ENCODE data around the gene OSBPL2. TPM values are rescaled to one million over a fixed set of nuclear protein-coding genes. Genes with fewer than 3 reads are reported as not detected.

Gene OSBPL2
- total RNA-seq, 1 experiment from 2014 or later, result 36.9 TPM

GRCh38 chr20:62284448-62284847 is 46.1 kb downstream of the OSBPL2 start:
- no peak for DNase-seq (ENCODE audit: low read depth, low spot score)
- ChIA-PET RAD21 (ENCODE audit: low non-redundant PET in 1 of 2, low total read pairs in 2 of 2, uncharacterized antibody in 2 of 2, unreplicated experiment in 2 of 2) (no interaction called here), CTCF (no interaction called here), POLR2A (no interaction called here)
- no peak for ATAC-seq
- intact Hi-C loops (cut with micrococcal nuclease), result no loop called here
- Histone ChIP-seq H3K27ac (ENCODE audit: low read depth, low read length) (no peak overlapping the region), H3K4me3 (replicated peaks in 1 of 2; ENCODE audit: low read depth in 1 of 2, low read length in 2 of 2) (no peak overlapping the region), H2AFZ (ENCODE audit: low read depth, low read length, poor library complexity, severe bottlenecking) (no peak overlapping the region), H3K27me3 (ENCODE audit: insufficient read depth, low read length) (no peaks in the 10 kb centered on the region), H3K36me3 (ENCODE audit: control insufficient read depth in 1 of 2, insufficient read depth in 2 of 2, low read length in 2 of 2) (peaks cover under 1 to 12% of the 10 kb centered on the region in 2 experiments; a peak in 2 of 4 replicates), H3K4me1 (ENCODE audit: control insufficient read depth in 1 of 2, insufficient read depth in 2 of 2, low read length in 2 of 2) (no peaks in the 10 kb centered on the region), H3K9me2 (ENCODE audit: insufficient read depth) (no peaks in the 10 kb centered on the region), H3K9ac (ENCODE audit: low read length) (no peak overlapping the region), H3K79me2 (ENCODE audit: insufficient read depth, low read length) (no peaks in the 10 kb centered on the region), H3K4me2 (ENCODE audit: low read length) (no peak overlapping the region), H4K20me1 (ENCODE audit: insufficient read depth) (no peaks in the 10 kb centered on the region), H3K9me3 (ENCODE audit: control insufficient read depth in 1 of 2, insufficient read depth in 1 of 2, low read depth in 1 of 2, low read length in 2 of 2) (no peaks in the 10 kb centered on the region)
- BruUV-seq (replicated peaks), result no TSS peak
- TF ChIP-seq JUND (IDR thresholded peaks at IDR 0.05), result no peak
- no peak for TF ChIP-seq EZH2 (IDR thresholded peaks at IDR 0.05)
- TF ChIP-seq ZFX (IDR thresholded peaks at IDR 0.05), result no peak
- TF ChIP-seq ZNF274 (IDR thresholded peaks at IDR 0.05; ENCODE audit: low read depth, low read length), result no peak
- TF ChIP-seq YY1 (IDR thresholded peaks at IDR 0.05; ENCODE audit: extremely low read depth, insufficient replicate concordance, low read depth, low read length), result no peak
- TF ChIP-seq FOSL1 (IDR thresholded peaks at IDR 0.05; ENCODE audit: low read depth), result no peak
- TF ChIP-seq CEBPB (IDR thresholded peaks at IDR 0.05; ENCODE audit: low read depth), result no peak
- no peak for TF ChIP-seq TCF7L2 (IDR thresholded peaks at IDR 0.05; ENCODE audit: borderline replicate concordance, extremely low read depth, insufficient read depth, insufficient read length)
- TF ChIP-seq EZH2phosphoT487 (IDR thresholded peaks at IDR 0.05; ENCODE audit: borderline replicate concordance), result no peak
- TF ChIP-seq ATF3 (IDR thresholded peaks at IDR 0.05), result no peak
- no peak for TF ChIP-seq SRF (IDR thresholded peaks at IDR 0.05; ENCODE audit: low read depth)
- TF ChIP-seq MAX (IDR thresholded peaks at IDR 0.05), result no peak
- TF ChIP-seq RAD21 (IDR thresholded peaks at IDR 0.05; ENCODE audit: low read depth), result no peak
- TF ChIP-seq SP1 (IDR thresholded peaks at IDR 0.05; ENCODE audit: low read depth), result no peak
- no peak for TF ChIP-seq CBX3 (IDR thresholded peaks at IDR 0.05; ENCODE audit: low read depth)

Data from HCT116 (cell line).